H9 (cell line): ENCODE results near the gene GPR135. TPM values are rescaled to one million over a fixed set of nuclear protein-coding genes. Genes with fewer than 3 reads are reported as not detected.

ENCODE experiments used
- DNase-seq: peaks from one replicate; pipeline ENCODE4 v3.0.0-alpha.2; 2017
- H2AFZ ChIP-seq: one replicate; pipeline ENCODE4 v1.6.1; 2013; ENCODE audit warnings: mild to moderate bottlenecking, low read length, control low read depth, moderate library complexity
- H2AK5ac ChIP-seq: 2 replicates; pipeline ENCODE4 v1.6.1; 2013; ENCODE audit warnings: low read length, control low read depth, mixed read lengths; ENCODE audit not compliant: insufficient read length
- H2BK120ac ChIP-seq: one replicate; pipeline ENCODE4 v1.6.1; 2013; ENCODE audit warnings: low read depth, mild to moderate bottlenecking, low read length, control low read depth, inconsistent platforms; ENCODE audit not compliant: poor library complexity, severe bottlenecking
- H2BK12ac ChIP-seq: 2 replicates; pipeline ENCODE4 v1.6.1; 2013; ENCODE audit warnings: low read length, control low read depth, mixed read lengths, low read depth; ENCODE audit not compliant: insufficient read length
- H2BK15ac ChIP-seq: 2 replicates; pipeline ENCODE4 v1.6.1; 2013; ENCODE audit warnings: low read depth, low read length, control low read depth
- H2BK20ac ChIP-seq: one replicate; pipeline ENCODE4 v1.6.1; 2013; ENCODE audit warnings: low read depth, mild to moderate bottlenecking, low read length, control low read depth, inconsistent platforms; ENCODE audit not compliant: poor library complexity, severe bottlenecking
- H2BK5ac ChIP-seq: 2 replicates; pipeline ENCODE4 v1.6.1; 2013; ENCODE audit warnings: low read length, control low read depth, mixed read lengths; ENCODE audit not compliant: insufficient read length
- H3K14ac ChIP-seq: 2 replicates; pipeline ENCODE4 v1.6.1; 2013; ENCODE audit warnings: low read length, control low read depth; ENCODE audit not compliant: insufficient read depth
- H3K18ac ChIP-seq: 2 replicates; pipeline ENCODE4 v1.6.1; 2013; ENCODE audit warnings: low read depth, mild to moderate bottlenecking, mixed read lengths, low read length, control low read depth; ENCODE audit not compliant: insufficient read length
- H3K23ac ChIP-seq: 2 replicates; pipeline ENCODE4 v1.6.1; 2013; ENCODE audit warnings: low read length, control low read depth, mixed read lengths, low read depth; ENCODE audit not compliant: insufficient read length
- H3K23me2 ChIP-seq: 2 replicates; pipeline ENCODE4 v1.6.1; 2013; ENCODE audit warnings: low read depth, mild to moderate bottlenecking, mixed read lengths, low read length, control low read depth; ENCODE audit not compliant: insufficient read length, poor library complexity, severe bottlenecking
- H3K27ac ChIP-seq: 2 replicates; pipeline ENCODE4 v1.5.1; 2013; ENCODE audit warnings: low read length, control low read depth, mixed read lengths, low read depth; ENCODE audit not compliant: insufficient read length
- H3K27me3 ChIP-seq: 2 replicates; pipeline ENCODE4 v1.6.1; 2013; ENCODE audit warnings: low read length, control low read depth, inconsistent platforms; ENCODE audit not compliant: insufficient read depth
- H3K4ac ChIP-seq: 2 replicates; pipeline ENCODE4 v1.6.1; 2013; ENCODE audit warnings: low read depth, mild to moderate bottlenecking, control low read depth, inconsistent platforms, low read length, moderate library complexity
- H3K4me1 ChIP-seq: 2 replicates; pipeline ENCODE4 v1.6.1; 2013; ENCODE audit warnings: low read length, control low read depth, inconsistent platforms; ENCODE audit not compliant: insufficient read depth
- H3K4me2 ChIP-seq: 2 replicates; pipeline ENCODE4 v1.6.1; 2013; ENCODE audit warnings: low read length, control low read depth, mixed read lengths; ENCODE audit not compliant: insufficient read length, insufficient read depth
- H3K56ac ChIP-seq: 2 replicates; pipeline ENCODE4 v1.6.1; 2013; ENCODE audit warnings: low read depth, mild to moderate bottlenecking, mixed read lengths, low read length, control low read depth; ENCODE audit not compliant: insufficient read length
- H3K79me1 ChIP-seq: 2 replicates; pipeline ENCODE4 v1.6.1; 2013; ENCODE audit warnings: low read depth, mild to moderate bottlenecking, moderate library complexity, low read length, control low read depth, inconsistent platforms; ENCODE audit not compliant: insufficient read depth, poor library complexity, severe bottlenecking
- H3K79me2 ChIP-seq: 2 replicates; pipeline ENCODE4 v1.6.1; 2013; ENCODE audit warnings: low read length, control low read depth, inconsistent platforms; ENCODE audit not compliant: insufficient read depth
- H3K9ac ChIP-seq: 2 replicates; pipeline ENCODE4 v1.6.1; 2013; ENCODE audit warnings: low read length, control low read depth, mixed read lengths; ENCODE audit not compliant: insufficient read length; ENCODE audit errors: extremely low read depth
- H3K9me3 ChIP-seq: one replicate; pipeline ENCODE4 v1.6.1; 2013; ENCODE audit warnings: low read depth, low read length, inconsistent platforms; ENCODE audit not compliant: control insufficient read depth
- H3T11ph ChIP-seq: one replicate; pipeline ENCODE4 v1.6.1; 2013; ENCODE audit warnings: mild to moderate bottlenecking, low read length, control low read depth, inconsistent platforms
- H4K20me1 ChIP-seq: one replicate; pipeline ENCODE4 v1.6.1; 2013; ENCODE audit not compliant: control insufficient read depth, insufficient read length, insufficient read depth
- H4K5ac ChIP-seq: 2 replicates; pipeline ENCODE4 v1.6.1; 2013; ENCODE audit warnings: low read depth, mild to moderate bottlenecking, mixed read lengths, low read length, control low read depth; ENCODE audit not compliant: insufficient read length
- H4K8ac ChIP-seq: replicated peaks from 2 replicates; pipeline ENCODE4 v1.6.1; 2013; ENCODE audit warnings: low read length, control low read depth, mixed read lengths, low read depth; ENCODE audit not compliant: insufficient read length
- H4K91ac ChIP-seq: 2 replicates; pipeline ENCODE4 v1.6.1; 2013; ENCODE audit warnings: low read depth, mild to moderate bottlenecking, moderate library complexity, mixed read lengths, low read length, control low read depth; ENCODE audit not compliant: insufficient read length
- H3K27ac Mint-ChIP-seq, 3 experiments: 2 replicates in 2 of 3; 3 replicates in 1 of 3; pipeline ENCODE4 v1.8.0; 2020 to 2021; ENCODE audit warnings: mixed read lengths in 3 of 3, mild to moderate bottlenecking in 1 of 3, moderate library complexity in 1 of 3
- H3K27me3 Mint-ChIP-seq: 2 replicates; pipeline ENCODE4 v1.8.0; 2021; ENCODE audit warnings: low read depth, mild to moderate bottlenecking, moderate library complexity, mixed read lengths
- H3K36me3 Mint-ChIP-seq, 3 experiments: 2 replicates in 2 of 3; 3 replicates in 1 of 3; pipeline ENCODE4 v1.8.0; 2020 to 2021; ENCODE audit warnings: low read depth in 3 of 3, mixed read lengths in 3 of 3; ENCODE audit not compliant: insufficient read depth in 1 of 3
- H3K4me1 Mint-ChIP-seq, 2 experiments: 2 replicates each; pipeline ENCODE4 v1.8.0; 2020; ENCODE audit warnings: mixed read lengths in 2 of 2
- H3K4me3 Mint-ChIP-seq, 2 experiments: 2 replicates in 1 of 2; 3 replicates in 1 of 2; pipeline ENCODE4 v1.8.0; 2020 to 2021; ENCODE audit warnings: mild to moderate bottlenecking in 2 of 2, mixed read lengths in 2 of 2, moderate library complexity in 1 of 2
- H3K9me3 Mint-ChIP-seq, 2 experiments: 2 replicates in 1 of 2; 3 replicates in 1 of 2; pipeline ENCODE4 v1.8.0; 2020; ENCODE audit warnings: mild to moderate bottlenecking in 2 of 2, mixed read lengths in 2 of 2, moderate library complexity in 1 of 2
- CTCF ChIP-seq: fragments of 200-600 bp; sonication (generic); conservative IDR thresholded peaks from 3 replicates; pipeline ENCODE4 v1.8.0; 2021; ENCODE audit warnings: antibody characterized with exemption, mild to moderate bottlenecking
- WGBS: extraction: QIAGEN DNeasy Blood & Tissue Kit; methylation state at CpG from one replicate; pipeline ENCODE4 v1.1.7; 2013; ENCODE audit warnings: missing lambda C conversion rate, low lambda C conversion rate, mixed read lengths; ENCODE audit not compliant: insufficient read length; ENCODE audit errors: extremely low coverage; 5-methylcytosine and 5-hydroxymethylcytosine counted together
- total RNA-seq: library from RNA; stranded (reverse); gene quantifications from 2 replicates; pipeline ENCODE4 v1.2.1, GENCODE V29; 2021

Gene GPR135
- total RNA-seq, 1 experiment from 2014 or later = 1.9 TPM

DNA sequence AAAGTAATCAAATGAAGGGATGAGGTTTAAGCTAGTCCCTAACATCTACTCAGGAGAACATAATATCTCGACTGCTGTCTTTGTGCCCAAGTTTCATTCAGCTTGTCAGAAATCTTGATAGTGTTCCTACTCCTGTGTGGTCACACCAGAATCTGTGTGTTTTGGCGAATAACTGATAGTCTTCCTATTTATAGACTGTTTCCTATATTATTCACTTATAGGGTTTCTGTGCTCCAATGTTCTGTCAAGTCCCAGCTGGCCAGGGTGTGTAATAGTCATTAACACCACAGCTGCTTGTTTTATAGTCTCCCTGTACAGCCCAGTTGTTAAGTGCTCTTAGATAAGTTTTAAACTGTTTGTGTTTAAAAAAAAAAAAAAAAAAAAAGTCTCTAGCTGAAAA lies 45.9 kb downstream of the GPR135 start:
- Histone ChIP-seq H2BK5ac (no peak overlapping the region), H3K4me2 (no peak overlapping the region), H4K20me1 (no peaks in the 10 kb centered on the region), H3T11ph (no peak overlapping the region), H3K27me3 (no peaks in the 10 kb centered on the region), H2BK20ac (no peak overlapping the region), H2BK15ac (no peak overlapping the region), H4K5ac (no peak overlapping the region), H2BK120ac (no peak overlapping the region), H3K4ac (no peak overlapping the region), H3K23me2 (no peaks in the 10 kb centered on the region), H3K23ac (no peak overlapping the region), H3K18ac (no peak overlapping the region), H3K9me3 (no peaks in the 10 kb centered on the region), H4K8ac (no peak overlapping the region), H3K9ac (no peak overlapping the region), H3K4me1 (no peaks in the 10 kb centered on the region), H3K27ac (no peak overlapping the region), H3K79me2 (no peaks in the 10 kb centered on the region), H3K14ac (no peak overlapping the region), H4K91ac (no peak overlapping the region), H2BK12ac (no peak overlapping the region), H2AFZ (no peak overlapping the region), H2AK5ac (no peak overlapping the region), H3K79me1 (no peaks in the 10 kb centered on the region), H3K56ac (no peak overlapping the region)
- TF ChIP-seq CTCF = no peak
- Mint-ChIP-seq H3K27ac (no peak overlapping the region), H3K9me3 (no peaks in the 10 kb centered on the region), H3K27me3 (no peaks in the 10 kb centered on the region), H3K4me3 (no peak overlapping the region), H3K36me3 (no peaks in the 10 kb centered on the region), H3K4me1 (no peaks in the 10 kb centered on the region)
- no CpG with 5 or more reads among the region's 2 CpGs for WGBS
- DNase-seq = no peak
